Measurements from ENCODE around the gene VPS33A.
"Not testable (repeated sequence)": the region's sequence is repeated elsewhere in the genome, so short reads cannot be mapped to it uniquely, and the experiment has no call there.

Gene VPS33A

GRCh38 chr12:122266230-122266901 lies at the start of gene VPS33A:
VPS33A (minus strand) TSS chr12:122266494; CDS start chr12:122266408, 86 bp downstream.
- peak; percentile 91 for DNase-seq (ENCODE audit: low spot score)

- DNase-seq (ENCODE audit: low spot score), result no peak
These were observed 46.6 kb upstream of the VPS33A start for GRCh38 chr12:122312926-122313325.

- DNase-seq (ENCODE audit: low spot score), result no peak
These were observed 45.4 kb upstream of the VPS33A start for GRCh38 chr12:122311696-122312095.

GRCh38 chr12:122310626-122311333 lies 44.5 kb upstream of the VPS33A start:
- DNase-seq (ENCODE audit: low spot score), result no peak

- no peak for DNase-seq (ENCODE audit: low spot score)
These were observed 43.3 kb upstream of the VPS33A start for GRCh38 chr12:122309564-122310121.

GRCh38 chr12:122308811-122309210 lies 42.5 kb upstream of the VPS33A start:
- DNase-seq (ENCODE audit: low spot score), result no peak

GRCh38 chr12:122306407-122306806 lies 40.1 kb upstream of the VPS33A start:
- no peak for DNase-seq (ENCODE audit: low spot score)

GRCh38 chr12:122304924-122305323 lies 38.6 kb upstream of the VPS33A start:
- DNase-seq (ENCODE audit: low spot score), result no peak

GRCh38 chr12:122303068-122303467 lies 36.8 kb upstream of the VPS33A start:
- DNase-seq (ENCODE audit: low spot score), result no peak

GRCh38 chr12:122298071-122298748 lies 31.9 kb upstream of the VPS33A start:
- DNase-seq (ENCODE audit: low spot score), result no peak

- DNase-seq (ENCODE audit: low spot score), result no peak
These were observed 31.2 kb upstream of the VPS33A start for GRCh38 chr12:122297494-122297893.

- no peak for DNase-seq (ENCODE audit: low spot score)
These were observed 29.6 kb upstream of the VPS33A start for GRCh38 chr12:122295877-122296276.

GRCh38 chr12:122293081-122293480 lies 26.8 kb upstream of the VPS33A start:
- DNase-seq (ENCODE audit: low spot score), result no peak

- DNase-seq (ENCODE audit: low spot score), result no peak
These were observed 25.1 kb upstream of the VPS33A start for GRCh38 chr12:122291431-122291830.

- DNase-seq (ENCODE audit: low spot score), result no peak
These were observed 17.4 kb upstream of the VPS33A start for GRCh38 chr12:122283680-122284079.

GRCh38 chr12:122282061-122282460 lies 15.8 kb upstream of the VPS33A start:
- DNase-seq (ENCODE audit: low spot score), result no peak

GRCh38 chr12:122276242-122276641 lies 9.9 kb upstream of the VPS33A start:
- no peak for DNase-seq (ENCODE audit: low spot score)

- no peak for DNase-seq (ENCODE audit: low spot score)
These were observed 9.2 kb upstream of the VPS33A start for GRCh38 chr12:122275459-122275858.

GRCh38 chr12:122265886-122266229 lies 436 bp downstream of the VPS33A start:
- peak; percentile 41 for DNase-seq (ENCODE audit: low spot score)

- peak; percentile 4 for DNase-seq (ENCODE audit: low spot score)
These were observed 818 bp downstream of the VPS33A start for GRCh38 chr12:122265476-122265875.

GRCh38 chr12:122260735-122261134 lies 5.6 kb downstream of the VPS33A start:
- DNase-seq (ENCODE audit: low spot score), result not testable (repeated sequence)

- not testable (repeated sequence) for DNase-seq (ENCODE audit: low spot score)
These were observed 7.4 kb downstream of the VPS33A start for GRCh38 chr12:122258939-122259338.

- not testable (repeated sequence) for DNase-seq (ENCODE audit: low spot score)
These were observed 7.8 kb downstream of the VPS33A start for GRCh38 chr12:122258462-122258861.
